NCI-H1105 (cell line): ENCODE data around the gene RNF121.
A peak's percentile ranks its signal among the peaks of the same experiment; 100 is the strongest.
"Not testable (repeated sequence)": the region's sequence is repeated elsewhere in the genome, so short reads cannot be mapped to it uniquely, and the experiment has no call there.

Experiments
- DNase-seq: peaks from one replicate; lab custom pipeline; 2025; lab: John Stamatoyannopoulos, UW

Gene RNF121

DNA sequence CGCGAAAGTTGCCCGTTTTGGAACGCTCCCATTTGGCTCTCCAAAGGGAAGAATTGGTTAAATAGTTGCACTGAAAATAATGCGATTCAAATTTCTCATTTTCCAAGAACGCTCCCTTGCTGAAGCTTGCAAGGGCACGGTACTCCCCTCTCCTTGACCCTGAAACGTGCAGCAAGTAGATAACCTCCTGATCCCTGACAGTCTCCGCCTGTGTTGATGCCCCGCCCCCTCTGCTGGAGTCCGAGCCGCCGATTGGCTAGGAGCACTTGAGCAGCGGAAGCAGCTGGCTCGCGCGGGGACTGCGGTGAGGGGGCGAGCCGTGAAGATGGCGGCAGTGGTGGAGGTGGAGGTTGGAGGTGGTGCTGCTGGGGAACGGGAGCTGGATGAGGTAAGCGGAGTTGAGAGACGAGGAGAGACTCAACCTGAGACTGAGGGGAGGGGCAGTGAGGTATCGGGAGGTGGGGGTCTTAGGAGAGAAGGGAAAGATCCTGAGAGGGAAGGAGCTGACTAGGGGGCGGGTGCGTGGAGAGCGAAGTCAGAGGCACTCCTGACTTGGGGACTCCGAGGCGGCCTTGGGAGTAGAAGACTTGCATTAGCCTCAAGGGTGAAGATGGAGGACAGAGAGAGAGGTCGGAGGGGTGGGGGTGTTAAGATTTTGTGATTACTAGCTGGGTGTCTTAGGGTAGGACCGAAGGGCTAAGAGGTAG, at the start of gene RNF121:
Gene RNF121, plus strand, starts transcription at position 310 of the 707 bp plus-strand sequence. Its CDS starts 16 bp downstream, at position 326.
- peak; percentile 98 for DNase-seq

DNA sequence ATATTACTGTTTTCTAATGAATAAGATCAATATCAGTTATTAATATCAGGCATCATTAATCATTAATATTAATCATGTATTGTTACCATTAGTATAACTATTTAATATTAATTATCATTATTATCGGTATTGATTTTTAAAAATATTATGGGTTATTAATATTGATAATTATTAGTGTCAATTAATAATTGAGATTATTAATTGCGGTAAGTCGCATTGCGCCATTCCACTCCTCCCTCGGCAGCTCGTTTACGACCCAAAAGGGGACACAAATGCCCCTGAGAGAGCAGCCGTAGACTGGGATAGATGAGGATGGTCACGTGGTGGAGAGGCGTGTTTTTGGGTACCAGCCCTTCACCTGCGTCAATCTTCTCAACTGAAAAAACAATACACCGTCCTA, 43.0 kb upstream of the RNF121 start:
- DNase-seq: not testable (repeated sequence)

DNA sequence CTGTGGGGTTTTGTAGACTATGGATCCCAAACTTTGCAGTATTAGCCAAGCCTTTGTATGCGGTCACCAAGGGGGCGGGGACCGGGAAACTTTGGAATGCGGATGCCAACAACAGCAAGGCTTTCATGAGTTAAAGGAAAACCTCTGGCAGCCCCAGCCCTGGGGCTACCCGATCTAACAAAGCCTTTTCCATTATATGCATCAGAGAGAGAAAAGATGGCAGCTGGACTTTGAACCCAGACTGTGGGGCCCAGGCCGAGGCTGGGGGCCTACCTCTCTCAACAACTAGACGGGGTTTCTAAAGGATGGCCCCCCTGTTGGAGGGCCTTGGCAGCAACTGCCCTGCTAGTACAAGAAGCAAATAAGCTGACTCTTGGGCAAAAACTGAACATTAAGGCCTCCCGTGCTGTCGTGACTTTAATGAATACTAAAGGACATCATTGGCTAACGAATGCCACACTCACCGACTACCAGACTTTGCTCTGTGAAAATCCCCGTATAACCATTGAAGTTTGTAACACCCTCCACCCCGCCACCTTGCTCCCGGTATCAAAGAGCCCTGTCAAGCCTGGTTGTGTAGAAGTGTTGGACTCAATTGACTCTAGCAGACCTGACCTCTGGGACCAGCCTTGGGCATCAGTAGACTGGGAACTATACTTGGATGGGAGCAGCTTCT, 40.4 kb upstream of the RNF121 start:
- DNase-seq: not testable (repeated sequence)

DNA sequence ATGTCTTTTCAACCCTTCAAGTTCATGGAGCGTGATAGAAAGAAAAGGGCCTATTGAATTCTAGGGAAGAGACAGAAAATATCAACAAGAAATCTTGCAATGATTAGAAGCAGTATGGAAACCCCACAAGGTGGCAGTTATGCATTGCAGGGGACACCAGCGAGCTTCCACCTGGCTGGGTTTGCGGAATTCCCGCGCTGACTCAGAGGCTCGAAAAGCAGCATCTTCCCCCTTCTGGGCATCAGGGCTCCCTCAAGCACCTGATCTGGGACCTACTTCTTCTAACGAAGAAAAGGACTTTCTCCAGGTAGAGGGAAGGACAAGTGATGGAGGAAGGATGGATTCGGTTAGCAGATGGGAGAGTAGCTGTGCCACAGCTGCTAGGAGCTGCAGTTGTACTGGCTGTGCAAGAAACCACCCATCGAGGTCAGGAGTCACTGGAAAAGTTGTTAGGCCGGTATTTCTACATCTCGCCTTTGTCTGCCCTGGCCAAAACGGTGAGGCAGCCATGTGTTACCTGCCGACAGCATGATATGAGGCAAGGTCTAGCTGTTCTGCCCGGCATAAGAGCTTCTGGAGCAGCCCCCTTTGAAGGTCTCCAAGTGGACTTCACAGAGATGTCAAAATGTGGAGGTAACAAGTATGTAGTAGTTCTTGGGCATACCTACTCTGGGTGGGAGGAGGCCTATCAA, 39.5 kb upstream of the RNF121 start:
- not testable (repeated sequence) for DNase-seq

DNA sequence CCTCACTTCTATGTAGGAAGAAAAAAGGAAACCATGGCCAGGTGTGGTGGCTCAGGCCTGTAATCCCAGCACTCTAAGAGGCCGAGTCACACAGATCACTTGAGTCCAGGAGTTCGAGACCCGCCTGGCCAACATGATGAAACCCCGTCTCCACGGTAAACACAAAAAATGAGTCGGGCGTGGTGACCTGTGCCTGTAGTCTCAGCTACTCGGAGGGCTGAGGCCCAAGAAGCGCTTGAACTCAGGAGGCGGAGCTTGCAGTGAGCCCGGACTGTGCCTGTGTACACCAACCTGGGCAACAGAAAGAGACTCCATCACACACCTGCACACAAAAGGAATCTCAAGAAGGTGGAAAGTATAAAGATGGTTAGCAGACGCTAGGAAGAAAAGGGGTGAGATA, 32.9 kb upstream of the RNF121 start:
- no peak for DNase-seq

DNA sequence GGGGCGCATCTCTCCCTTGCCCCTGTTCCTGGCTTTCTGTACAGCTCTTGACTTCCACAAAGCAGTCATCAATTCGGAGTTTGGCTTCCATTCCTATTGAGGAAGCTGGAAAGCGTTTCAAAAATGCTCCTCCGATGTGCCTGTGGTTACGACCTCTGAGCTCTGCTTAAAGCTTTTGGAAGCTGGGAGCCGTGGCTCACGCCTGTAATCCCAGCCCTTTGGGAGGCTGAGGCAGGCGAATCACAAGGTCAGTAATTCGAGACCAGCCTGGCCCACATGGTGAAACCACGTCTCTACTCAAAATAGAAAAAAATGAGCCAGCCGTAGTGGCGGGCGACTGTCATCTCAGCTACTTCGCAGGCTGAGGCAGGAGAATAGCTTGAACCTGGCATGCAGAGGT, 27.7 kb upstream of the RNF121 start:
- DNase-seq: not testable (repeated sequence)

DNA sequence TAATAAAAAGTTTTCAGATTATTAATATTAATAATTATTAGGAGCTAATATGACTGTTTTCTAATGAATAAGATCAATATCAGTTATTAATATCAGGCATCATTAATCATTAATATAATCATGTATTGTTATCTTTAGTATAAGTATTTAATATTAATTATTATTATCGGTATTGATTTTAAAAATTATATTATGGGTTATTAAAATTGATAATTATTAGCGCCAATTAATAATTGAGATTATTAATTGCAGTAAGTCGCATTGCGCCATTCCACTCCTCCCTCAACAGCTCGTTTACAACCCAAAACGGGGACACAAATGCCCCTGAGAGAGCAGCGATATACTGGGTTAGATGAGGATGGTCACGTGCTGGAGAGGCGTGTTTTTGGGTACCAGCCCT, 20.6 kb upstream of the RNF121 start:
- no peak for DNase-seq

DNA sequence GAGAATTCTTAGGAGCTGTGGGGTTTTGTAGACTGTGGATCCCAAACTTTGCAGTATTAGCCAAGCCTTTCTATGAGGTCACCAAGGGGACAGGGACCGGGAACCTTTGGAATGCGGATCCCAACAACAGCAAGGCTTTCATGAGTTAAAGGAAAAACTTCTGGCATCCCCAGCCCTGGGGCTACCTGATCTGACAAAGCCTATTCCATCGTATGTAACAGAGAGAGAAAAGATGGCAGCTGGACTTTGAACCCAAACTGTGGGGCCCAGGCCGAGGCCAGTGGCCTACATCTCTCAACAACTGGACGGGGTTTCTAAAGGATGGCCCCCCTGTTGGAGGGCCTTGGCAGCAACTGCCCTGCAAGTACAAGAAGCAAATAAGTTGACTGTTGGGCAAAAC, 18.1 kb upstream of the RNF121 start:
- DNase-seq: not testable (repeated sequence)

DNA sequence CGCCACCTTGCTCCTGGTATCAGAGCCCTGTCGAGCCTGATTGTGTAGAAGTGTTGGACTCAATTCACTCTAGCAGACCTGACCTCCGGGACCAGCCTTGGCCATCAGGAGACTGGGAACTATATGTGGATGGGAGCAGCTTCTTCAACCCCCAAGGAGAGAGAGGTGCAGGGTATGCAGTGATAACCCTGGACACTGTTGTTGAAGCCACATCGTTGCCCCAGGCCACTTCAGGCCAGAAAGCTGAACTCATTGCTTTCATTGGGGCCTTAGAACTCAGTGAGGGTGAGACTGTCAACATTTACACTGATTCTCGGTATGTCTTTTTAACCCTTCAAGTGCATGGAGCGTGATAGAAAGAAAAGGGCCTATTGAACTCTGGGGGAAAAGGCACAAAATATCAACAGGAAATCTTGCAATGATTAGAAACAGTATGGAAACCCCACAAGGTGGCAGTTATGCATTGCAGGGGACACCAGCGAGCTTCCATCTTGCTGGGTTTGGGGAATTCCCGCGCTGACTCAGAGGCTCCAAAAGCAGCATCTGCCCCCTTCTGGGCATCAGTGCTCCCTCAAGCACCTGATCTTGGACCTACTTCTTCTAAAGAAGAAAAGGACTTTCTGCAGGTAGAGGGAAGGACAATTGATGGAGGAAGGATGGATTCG, 17.4 kb upstream of the RNF121 start:
- DNase-seq: not testable (repeated sequence)

DNA sequence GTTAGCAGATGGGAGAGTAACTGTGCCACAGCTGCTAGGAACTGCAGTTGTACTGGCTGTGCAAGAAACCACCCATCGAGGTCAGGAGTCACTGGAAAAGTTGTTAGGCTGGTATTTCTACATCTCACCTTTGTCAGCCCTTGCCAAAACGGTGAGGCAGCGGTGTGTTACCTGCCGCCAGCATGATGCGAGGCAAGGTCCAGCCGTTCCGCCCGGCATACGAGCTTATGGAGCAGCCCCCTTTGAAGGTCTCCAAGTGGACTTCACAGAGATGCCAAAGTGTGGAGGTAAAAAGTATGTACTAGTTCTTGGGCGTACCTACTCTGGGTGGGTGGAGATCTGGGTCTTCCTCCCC, 16.9 kb upstream of the RNF121 start:
- not testable (repeated sequence) for DNase-seq

DNA sequence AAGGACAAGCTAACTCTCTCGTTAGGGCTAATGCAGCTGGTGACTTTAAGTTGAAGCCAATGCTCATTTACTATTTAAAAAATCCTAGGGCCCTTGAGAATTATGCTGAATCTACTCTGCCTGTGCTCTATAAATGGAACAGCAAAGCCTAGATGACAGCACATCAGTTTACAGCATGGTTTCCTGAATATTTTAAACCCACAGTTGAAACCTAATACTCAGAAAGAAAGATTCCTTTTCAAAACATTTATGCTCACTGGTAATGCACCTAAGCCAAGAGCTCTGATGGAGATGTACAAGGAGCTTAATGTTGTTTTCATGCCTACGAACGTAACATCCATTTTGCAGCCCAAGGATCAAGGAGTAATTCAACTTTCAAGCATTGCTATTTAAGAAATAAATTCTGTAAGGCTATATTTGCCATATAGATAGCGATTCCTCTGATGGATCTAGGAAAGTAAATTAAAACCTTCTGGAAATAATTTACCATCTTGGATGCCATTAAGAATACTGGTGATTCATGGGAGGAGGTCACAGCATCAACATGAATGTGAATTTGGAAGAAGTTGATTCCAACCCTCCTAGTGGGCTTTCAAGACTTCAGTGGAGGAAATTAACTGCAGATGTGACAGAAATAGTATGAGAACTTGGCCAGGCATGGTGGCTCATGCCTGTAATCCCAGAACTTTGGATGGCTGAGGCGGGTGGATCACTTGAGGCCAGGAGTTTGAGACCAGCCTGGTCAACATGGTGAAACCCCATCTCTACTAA, 14.9 kb upstream of the RNF121 start:
- no peak for DNase-seq

DNA sequence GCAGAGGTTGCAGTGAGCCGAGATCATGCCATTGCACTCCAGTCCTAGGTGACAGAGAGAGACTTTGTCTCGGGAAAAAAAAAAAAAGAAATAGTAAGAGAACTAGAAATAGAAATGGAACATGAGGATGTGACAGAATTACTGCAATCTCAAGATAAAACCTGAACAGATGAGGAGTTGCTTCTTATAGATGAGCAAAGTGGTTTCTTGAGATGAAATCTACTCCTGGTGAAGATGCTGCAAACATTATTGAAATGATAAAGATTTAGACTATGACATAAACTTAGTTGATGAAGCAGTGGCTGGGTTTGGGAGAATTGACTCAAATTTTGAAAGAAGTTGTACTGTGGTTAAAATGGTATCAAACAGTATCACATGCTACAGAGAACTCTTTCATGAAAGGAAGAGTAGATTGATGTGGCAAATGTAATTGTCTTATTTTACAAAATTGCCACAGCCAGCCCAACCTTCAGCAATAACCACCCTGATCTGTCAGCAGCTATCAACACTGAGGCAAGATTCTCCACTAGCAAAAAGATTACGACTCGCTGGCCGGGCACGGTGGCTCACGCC, 14.1 kb upstream of the RNF121 start:
- DNase-seq: no peak

DNA sequence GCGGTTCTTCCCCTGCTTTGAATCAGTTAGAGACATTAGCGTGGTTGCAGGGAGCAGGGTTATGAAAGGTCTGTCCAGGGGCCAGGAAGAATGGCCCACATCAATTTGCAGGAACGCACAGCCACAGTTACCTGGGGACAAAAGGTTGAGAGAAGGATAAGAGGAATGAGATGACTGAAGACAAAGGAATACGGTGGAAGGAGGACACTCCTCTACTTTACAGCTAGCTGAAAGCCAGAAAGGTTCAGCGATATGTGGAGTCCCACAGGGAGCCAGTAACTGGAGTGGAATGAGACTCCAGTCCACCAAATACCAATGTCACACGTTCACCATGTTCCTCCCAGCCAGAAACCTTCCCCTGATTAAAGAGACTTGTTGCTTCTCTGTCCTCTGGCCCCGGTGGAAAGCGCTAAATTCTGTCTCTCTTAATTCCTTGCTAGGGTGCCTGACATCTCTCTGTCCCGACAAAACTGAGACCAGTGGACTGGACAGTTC, 11.2 kb upstream of the RNF121 start:
- no peak for DNase-seq

DNA sequence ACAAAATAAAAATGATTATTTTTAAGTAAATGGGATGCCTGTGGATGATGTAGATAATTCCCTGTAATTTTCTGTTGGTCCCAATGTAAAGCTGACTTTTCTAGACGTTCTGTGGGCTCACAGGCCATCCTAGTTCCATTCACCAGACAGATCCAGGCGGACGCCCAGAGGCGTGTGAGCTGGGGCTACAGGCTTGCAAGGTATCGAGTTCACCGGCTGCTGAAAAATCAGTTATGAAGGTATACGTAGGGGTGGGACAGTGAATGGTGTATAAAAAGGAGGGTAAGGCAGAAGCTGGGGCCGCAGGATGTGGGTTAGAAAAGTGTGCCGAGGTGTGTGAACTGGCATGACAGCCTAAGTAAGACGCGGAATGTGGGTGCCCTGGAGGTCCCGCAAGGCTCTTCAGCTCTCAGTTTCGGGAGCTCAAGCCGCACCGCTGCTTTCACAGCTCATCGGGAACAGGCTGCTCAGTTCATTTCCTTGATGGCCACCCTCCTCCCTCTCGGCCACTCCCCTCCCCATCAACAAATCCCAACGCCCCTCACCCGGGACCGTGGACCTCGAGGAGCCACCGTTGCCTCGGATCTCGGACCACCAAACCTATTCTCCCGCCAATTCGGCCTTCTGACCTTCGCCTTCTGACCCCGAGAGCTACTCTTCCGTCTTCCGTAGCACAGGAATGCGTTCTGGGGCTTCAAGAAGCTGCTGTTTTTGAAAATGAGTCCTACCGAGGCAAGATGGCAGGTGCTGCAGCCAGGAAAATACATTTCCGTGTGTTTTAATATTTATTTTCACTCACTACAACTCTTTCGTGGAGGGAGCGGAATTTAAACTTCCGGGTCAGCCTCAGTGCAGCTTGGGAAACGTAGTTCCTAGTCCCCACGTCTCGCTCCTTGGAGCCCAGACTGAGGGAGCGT, 768 bp upstream of the RNF121 start, which contains the start of gene XNDC1N:
Gene XNDC1N, minus strand, starts transcription at position 775 of the 917 bp plus-strand sequence. CDS start 5,241 bp downstream, outside the sequence.
- peak; percentile 93 for DNase-seq

DNA sequence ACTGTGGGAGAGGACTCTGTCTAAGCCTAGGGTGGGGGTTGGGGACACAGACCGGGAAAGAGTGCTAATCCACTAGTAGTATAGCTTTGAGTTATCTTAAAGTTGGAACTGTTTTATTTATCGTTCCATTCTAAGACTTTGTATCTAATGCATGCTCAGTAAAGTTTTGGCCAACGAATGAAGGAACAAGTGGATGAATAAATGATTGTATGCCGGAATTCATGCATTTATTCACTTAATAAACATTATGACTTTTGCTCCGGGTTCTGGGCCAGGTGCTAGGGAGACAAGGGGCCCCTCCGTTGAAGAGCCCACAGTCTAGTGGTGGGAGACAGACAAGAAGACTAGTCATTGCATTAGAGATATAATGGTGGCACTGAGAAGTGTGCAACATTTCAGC, 645 bp downstream of the RNF121 start:
- no peak for DNase-seq

DNA sequence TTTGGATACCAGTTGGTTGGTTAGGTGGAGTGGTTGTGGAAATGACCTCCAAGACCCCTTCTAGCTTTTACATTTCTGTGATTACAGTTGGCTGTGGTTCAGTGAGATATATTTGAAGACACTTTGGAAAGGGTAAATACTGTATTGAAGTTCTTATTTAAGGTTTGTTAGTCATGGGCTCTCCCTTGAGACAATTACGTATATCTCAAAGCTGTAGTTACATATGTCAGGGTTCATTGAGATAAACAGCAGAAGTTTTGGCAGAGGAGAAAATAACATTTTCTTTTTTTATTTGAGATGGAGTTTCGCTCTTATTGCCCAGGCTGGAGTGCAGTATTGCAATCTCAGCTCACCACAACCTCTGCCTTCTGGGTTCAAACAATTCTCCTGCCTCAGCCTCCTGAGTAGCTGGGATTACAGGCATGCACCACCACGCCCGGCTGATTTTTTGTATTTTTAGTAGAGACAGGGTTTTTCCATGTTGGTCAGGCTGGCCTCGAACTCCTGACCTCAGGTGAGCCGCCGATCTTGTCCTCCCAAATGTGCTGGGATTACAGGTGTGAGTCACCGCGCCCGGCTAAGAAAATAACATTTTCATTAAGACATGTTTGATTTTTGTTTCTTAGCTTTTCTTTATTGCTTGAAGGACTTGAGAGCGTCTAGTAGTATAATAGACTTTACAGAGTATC, 1.9 kb downstream of the RNF121 start:
- no peak for DNase-seq

DNA sequence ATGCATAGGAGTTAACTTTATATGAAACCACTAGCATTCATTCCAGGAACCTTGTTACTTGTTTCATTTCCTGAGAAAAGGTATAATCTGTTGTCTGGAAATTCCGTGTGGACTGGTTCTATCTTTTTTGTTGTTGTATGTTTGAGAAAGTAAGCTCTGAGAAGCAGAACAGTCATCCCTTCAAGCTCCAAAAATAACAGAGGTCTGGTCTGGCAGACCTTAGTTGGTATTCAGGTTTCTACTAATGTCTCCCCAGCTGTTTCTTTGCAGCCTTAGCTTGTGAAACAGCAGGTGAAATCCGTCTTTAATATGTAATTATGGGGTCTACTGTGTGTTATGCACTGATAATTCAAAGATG, 2.4 kb downstream of the RNF121 start:
- DNase-seq: no peak

DNA sequence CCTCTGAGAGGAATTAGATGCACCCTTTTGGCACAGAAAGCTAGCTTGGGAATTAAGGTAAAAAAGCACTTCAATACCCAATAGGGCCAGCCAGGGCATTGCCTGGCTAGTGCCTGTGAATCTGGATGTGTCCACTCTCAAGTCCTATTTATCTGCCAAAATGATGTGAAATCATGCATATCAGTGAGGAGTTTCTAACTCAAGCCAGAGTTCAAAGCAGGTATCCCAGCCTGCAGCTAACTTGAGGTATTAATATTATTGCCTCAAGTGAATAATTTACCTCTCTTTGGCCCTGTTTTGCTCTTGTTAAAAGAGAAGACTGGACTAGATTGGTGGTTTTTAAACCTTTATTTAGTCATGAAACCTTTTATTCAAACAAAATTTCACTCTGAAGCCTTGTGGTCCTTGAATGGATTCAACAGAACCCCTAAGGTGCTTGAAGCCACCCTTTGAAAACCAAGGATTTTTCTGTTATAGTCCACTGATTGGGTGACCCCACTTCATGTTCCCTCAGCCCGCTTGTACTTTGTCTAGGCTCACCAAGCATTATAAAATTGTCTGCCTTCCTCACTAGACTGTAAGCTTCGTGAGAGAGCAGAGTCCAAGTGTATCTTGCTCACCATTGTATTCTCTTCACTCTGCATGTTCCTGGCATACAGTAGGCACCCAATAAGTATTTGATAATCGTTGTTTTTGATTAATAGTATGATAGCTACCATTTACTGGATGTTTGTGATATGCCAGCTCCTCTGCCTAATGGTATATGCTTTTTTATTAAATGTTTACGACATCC, 4.5 kb downstream of the RNF121 start:
- no peak for DNase-seq

DNA sequence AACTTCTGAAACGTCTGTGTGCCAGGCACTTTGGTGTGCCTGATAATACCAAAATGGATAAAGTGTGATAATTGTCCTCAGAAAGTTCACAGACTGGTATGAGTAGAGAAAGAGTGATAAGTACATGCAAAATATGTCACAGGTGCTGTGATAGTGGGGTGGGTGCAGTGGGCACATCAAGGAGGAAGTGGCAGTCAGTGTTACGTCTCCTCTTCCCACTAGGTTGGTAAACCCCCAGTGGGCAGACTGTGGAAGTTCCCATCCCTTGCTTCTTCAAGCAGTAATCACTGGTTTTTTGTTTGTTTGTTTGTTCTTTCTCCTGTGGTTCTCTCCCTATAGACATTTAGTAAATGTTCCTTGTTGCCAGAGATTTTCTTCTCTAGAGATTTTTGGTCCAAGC, 5.4 kb downstream of the RNF121 start:
- DNase-seq: no peak
